Right lobe of liver (tissue), 6 donors: Measurements from ENCODE around the gene MAML3. TPM values are rescaled to one million over a fixed set of nuclear protein-coding genes. Genes with fewer than 3 reads are reported as not detected.

ENCODE experiments used
- ATAC-seq, 4 donors: fragments of 200-7000 bp; cut with Tn5 transposase; one replicate each; pipeline ENCODE4 v1.9.1; 2020; ENCODE audit warnings: mild to moderate bottlenecking in 4 of 4, moderate library complexity in 4 of 4
- DNase-seq, 3 donors: peaks; one replicate each; pipeline ENCODE4 v3.0.0-alpha.2; 2020
- H3K27ac ChIP-seq, 3 donors: fragments of 200-600 bp; one replicate each; pipeline ENCODE4 v1.8.0; 2022
- H3K27me3 ChIP-seq, 2 donors: fragments of 200-600 bp; one replicate each; pipeline ENCODE4 v1.8.0; 2022
- H3K36me3 ChIP-seq, 4 donors: fragments of 200-600 bp; sonication (generic) in 1 of 4; one replicate each; pipeline versions ENCODE4 v1.5.1 to v1.8.0; 2017 to 2022; ENCODE audit warnings: control low read depth in 1 of 4
- H3K4me1 ChIP-seq, 4 donors: fragments of 200-600 bp; sonication (generic) in 1 of 4; one replicate each; pipeline versions ENCODE4 v1.5.1 to v1.8.0; 2017 to 2022; ENCODE audit warnings: control low read depth in 1 of 4
- H3K4me3 ChIP-seq, 3 donors: fragments of 200-600 bp; one replicate each; pipeline ENCODE4 v1.8.0; 2022
- H3K9me3 ChIP-seq, 4 donors: fragments of 200-600 bp; sonication (generic) in 1 of 4; one replicate each; pipeline versions ENCODE4 v1.5.1 to v1.8.0; 2017 to 2022; ENCODE audit warnings: control low read depth in 1 of 4
- POLR2A ChIP-seq: fragments of 450-650 bp; IDR thresholded peaks from one replicate; pipeline ENCODE4 v1.6.1; 2017; ENCODE audit warnings: antibody characterized with exemption, mild to moderate bottlenecking
- WGBS: methylation state at CpG from one replicate; pipeline ENCODE4 v1.1.6; 2018; ENCODE audit warnings: low coverage, low lambda C conversion rate; ENCODE audit not compliant: insufficient coverage; ENCODE audit errors: missing lambda C conversion rate; 5-methylcytosine and 5-hydroxymethylcytosine counted together
- intact Hi-C, 2 donors: fragments of 100-400 bp; cut with DNase I; formaldehyde crosslinking; loops; one replicate each; pipeline versions ENCODE4 v1.11.2 to v1.14.1; 2022
- total RNA-seq, 6 experiments: library from RNA; depleted of rRNA in 2 of 6; stranded (reverse); fragments of >200 nt in 2 of 6; fragmentation: NEBNext Ultra II Directional in 3 of 6; extraction: Animal tissue kit (Norgen Biotek cat#: 25700) in 3 of 6; gene quantifications; one replicate each; pipeline versions ENCODE4 v1.1.0 to v1.2.4, GENCODE V29; 2016 to 2023
- TF ChIP-seq, protein P1 (sequence below), 4 donors: fragments of 200-600 bp in 3 of 4; fragments of 450-650 bp in 1 of 4; IDR thresholded peaks; one replicate each; pipeline versions ENCODE4 v1.5.1 to v1.8.0; 2016 to 2022; ENCODE audit warnings: antibody characterized with exemption in 4 of 4, mild to moderate bottlenecking in 2 of 4
- donor health status: DM: no; HTN: yes; CAD: no.
- donor health status: DM: no; HTN: no; CAD: no.
- donor health status: DM: no; HTN: no; CAD: no.
- donor health status: DM: no; HTN: yes; CAD: no.
- donor health status: DM: no; HTN: yes; CAD: no.

Gene MAML3
- total RNA-seq, 6 experiments from 2014 or later = 2.6 to 7.8 (median 5.0) TPM

DNA sequence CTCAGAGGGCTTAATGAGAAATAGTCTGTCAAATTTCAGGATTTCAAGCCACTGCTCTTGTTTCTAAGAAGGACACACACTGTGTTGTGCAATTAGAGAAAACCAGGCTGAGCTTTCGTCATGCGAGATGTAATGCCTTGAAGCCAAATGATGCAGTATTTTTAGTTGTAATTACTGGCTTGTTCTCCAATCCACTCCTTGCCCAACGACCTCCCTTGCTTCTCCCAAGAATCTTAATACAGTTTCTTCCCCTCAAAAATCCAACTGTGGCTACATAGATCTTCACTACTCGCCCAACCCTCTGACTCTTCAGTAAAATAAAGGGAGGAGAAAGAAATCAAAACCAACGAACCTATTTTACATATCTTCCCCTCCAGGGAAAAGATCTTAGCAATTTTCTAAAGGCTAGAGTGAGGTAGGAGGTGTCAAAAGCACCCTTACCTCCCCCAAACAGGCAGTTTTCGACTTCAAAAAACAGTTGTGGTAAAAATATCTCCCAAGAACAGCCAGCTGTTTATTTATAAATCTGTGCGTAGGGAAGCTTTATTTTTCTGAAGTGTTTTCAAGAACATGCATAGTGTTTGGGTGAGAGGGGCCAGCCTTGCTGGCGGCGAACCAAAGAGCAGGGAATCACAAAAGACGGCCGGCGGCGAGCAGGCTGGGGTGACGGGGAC is 419.6 kb downstream of the MAML3 start:
- ATAC-seq = peak in 3 of 4 donors; percentile 36 to 41 (median 38)
- intact Hi-C loops = no loop called here
- peaks cover 0 to 21% (median 4%) of the 10 kb centered on the region in 4 donors for H3K4me1 ChIP-seq
- no peaks in the 10 kb centered on the region for H3K27me3 ChIP-seq
- peak overlapping the region; percentile 26 to 55 (median 48) for H3K4me3 ChIP-seq
- WGBS = 8% methylated on average over 14 of the region's 14 CpGs
- TF ChIP-seq POLR2A = no peak
- TF ChIP-seq, protein P1, sequence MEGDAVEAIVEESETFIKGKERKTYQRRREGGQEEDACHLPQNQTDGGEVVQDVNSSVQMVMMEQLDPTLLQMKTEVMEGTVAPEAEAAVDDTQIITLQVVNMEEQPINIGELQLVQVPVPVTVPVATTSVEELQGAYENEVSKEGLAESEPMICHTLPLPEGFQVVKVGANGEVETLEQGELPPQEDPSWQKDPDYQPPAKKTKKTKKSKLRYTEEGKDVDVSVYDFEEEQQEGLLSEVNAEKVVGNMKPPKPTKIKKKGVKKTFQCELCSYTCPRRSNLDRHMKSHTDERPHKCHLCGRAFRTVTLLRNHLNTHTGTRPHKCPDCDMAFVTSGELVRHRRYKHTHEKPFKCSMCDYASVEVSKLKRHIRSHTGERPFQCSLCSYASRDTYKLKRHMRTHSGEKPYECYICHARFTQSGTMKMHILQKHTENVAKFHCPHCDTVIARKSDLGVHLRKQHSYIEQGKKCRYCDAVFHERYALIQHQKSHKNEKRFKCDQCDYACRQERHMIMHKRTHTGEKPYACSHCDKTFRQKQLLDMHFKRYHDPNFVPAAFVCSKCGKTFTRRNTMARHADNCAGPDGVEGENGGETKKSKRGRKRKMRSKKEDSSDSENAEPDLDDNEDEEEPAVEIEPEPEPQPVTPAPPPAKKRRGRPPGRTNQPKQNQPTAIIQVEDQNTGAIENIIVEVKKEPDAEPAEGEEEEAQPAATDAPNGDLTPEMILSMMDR (IDR thresholded peaks at IDR 0.05) = no peak
- no peaks in the 10 kb centered on the region for H3K9me3 ChIP-seq
- peaks cover 0 to 2% (median 0%) of the 10 kb centered on the region in 4 donors for H3K36me3 ChIP-seq
- no peak for DNase-seq
- peak overlapping the region; percentile 61 to 74 (median 67) for H3K27ac ChIP-seq

DNA sequence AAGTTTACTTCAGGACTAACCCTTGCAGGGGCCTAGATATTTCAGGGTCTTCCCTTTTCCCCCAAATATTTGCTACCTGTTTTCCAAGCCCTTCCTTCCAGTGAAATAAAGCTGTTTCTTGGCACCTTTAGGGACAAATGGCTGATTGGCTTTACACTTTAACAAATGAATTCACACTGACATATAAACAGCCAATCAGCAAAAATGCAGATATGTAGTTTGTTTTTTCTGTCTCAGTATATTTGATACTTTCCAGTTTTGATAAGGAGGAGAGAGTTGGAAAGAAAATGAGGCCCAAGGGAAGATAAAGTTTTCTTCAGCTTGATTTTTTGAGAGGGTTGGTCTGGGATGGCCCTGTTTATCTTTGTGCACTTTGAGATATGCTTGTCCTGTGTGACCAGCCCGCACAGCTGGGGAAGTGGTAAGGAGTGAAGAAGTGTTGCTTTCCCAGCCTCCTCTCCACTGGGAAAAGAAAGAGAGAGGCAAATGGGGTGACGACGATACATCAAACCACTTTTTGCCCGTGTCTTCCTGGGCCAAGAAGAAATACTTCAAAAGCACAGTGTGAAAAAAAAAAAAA is 420.9 kb downstream of the MAML3 start:
- ATAC-seq (no peak), DNase-seq (no peak)
- Histone ChIP-seq H3K27ac (no peak overlapping the region), H3K9me3 (no peaks in the 10 kb centered on the region), H3K36me3 (peaks cover 0 to 2% (median 1%) of the 10 kb centered on the region in 4 donors), H3K27me3 (no peaks in the 10 kb centered on the region), H3K4me1 (peaks cover 0 to 21% (median 4%) of the 10 kb centered on the region in 4 donors), H3K4me3 (no peak overlapping the region)
- TF ChIP-seq, protein P1 (IDR thresholded peaks at IDR 0.05) = no peak
- no peak for TF ChIP-seq POLR2A
- intact Hi-C loops = no loop called here
- WGBS = 66% methylated on average over 4 of the region's 4 CpGs

DNA sequence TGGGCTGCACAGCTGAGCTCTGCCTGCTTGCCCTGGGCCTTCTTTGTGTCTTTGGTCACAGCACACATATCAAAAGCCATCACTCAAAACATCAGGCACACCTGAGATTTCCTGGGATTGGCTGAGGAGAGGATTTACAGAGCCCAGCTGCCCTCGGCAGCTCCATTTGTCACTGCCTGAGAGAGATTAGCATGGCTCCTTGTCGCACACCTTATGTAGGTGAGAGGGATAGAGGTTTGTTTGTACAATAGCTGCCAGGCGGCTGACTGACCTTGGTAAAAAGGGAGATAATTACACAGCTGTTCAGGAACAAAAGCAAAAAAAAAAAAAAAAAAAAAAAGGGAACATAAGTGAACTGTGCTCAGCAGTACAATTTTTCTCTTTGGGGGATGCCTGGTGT is 425.1 kb downstream of the MAML3 start:
- intact Hi-C loops = no loop called here
- H3K9me3 ChIP-seq = no peaks in the 10 kb centered on the region
- 32% methylated on average over 2 of the region's 3 CpGs for WGBS
- H3K4me1 ChIP-seq = peaks cover 0 to 2% (median 0%) of the 10 kb centered on the region in 4 donors
- ATAC-seq (peak; percentile 24 to 39 (median 31)), DNase-seq (no peak)
- H3K4me3 ChIP-seq = no peak overlapping the region
- H3K27me3 ChIP-seq = no peaks in the 10 kb centered on the region
- no peak overlapping the region for H3K27ac ChIP-seq
- TF ChIP-seq POLR2A = no peak
- TF ChIP-seq, protein P1 (IDR thresholded peaks at IDR 0.05) = no peak
- H3K36me3 ChIP-seq = peaks cover 0 to 7% (median 1%) of the 10 kb centered on the region in 4 donors

DNA sequence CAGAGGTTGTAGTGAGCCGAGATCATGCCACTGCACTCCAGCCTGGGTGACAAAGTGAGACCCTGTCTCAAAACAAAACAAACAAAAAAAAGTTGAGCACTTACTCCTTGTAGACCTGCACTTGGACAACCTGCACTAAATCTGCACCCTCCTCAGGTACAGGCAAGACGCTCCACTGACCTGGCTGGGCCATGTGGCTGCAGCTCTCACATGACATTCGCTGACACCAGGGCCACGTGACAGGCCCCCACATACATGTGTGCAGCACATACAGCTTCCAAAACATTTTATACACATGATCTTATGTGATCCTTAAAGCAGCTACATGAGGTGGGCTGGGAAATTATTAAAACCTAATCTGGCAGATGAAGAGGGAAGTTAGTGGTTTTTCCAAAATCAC is 425.8 kb downstream of the MAML3 start:
- DNase-seq = no peak
- no peaks in the 10 kb centered on the region for H3K4me1 ChIP-seq
- H3K36me3 ChIP-seq = peaks cover 0 to 7% (median 1%) of the 10 kb centered on the region in 4 donors
- H3K27me3 ChIP-seq = no peaks in the 10 kb centered on the region
- no peaks in the 10 kb centered on the region for H3K9me3 ChIP-seq
- ATAC-seq = no peak
- H3K27ac ChIP-seq = no peak overlapping the region
- WGBS = 86% methylated on average over 1 of the region's 4 CpGs
- H3K4me3 ChIP-seq = no peak overlapping the region
- intact Hi-C loops = no loop called here
- TF ChIP-seq, protein P1 (IDR thresholded peaks at IDR 0.05) = no peak
- TF ChIP-seq POLR2A = no peak
